Upper lobe of right lung (tissue), 1 donor: ENCODE measurements around the gene HBA1. TPM values are rescaled to one million over a fixed set of nuclear protein-coding genes. Genes with fewer than 3 reads are reported as not detected.

Experiments
- ATAC-seq: fragments of 200-7000 bp; cut with Tn5 transposase; one replicate; pipeline ENCODE4 v1.9.1; 2020; ENCODE audit warnings: mild to moderate bottlenecking, moderate library complexity
- DNase-seq: peaks from one replicate; pipeline ENCODE4 v3.0.0-alpha.2; 2020
- H3K27ac ChIP-seq: fragments of 200-600 bp; one replicate; pipeline ENCODE4 v1.8.0; 2022
- H3K27me3 ChIP-seq: fragments of 200-600 bp; one replicate; pipeline ENCODE4 v1.8.0; 2022; ENCODE audit warnings: mild to moderate bottlenecking
- H3K36me3 ChIP-seq: fragments of 200-600 bp; one replicate; pipeline ENCODE4 v1.8.0; 2022
- H3K4me1 ChIP-seq: fragments of 200-600 bp; one replicate; pipeline ENCODE4 v1.8.0; 2022
- H3K4me3 ChIP-seq: fragments of 200-600 bp; one replicate; pipeline ENCODE4 v1.8.0; 2022; ENCODE audit warnings: mild to moderate bottlenecking
- H3K9me3 ChIP-seq: fragments of 200-600 bp; one replicate; pipeline ENCODE4 v1.8.0; 2022
- intact Hi-C: fragments of 100-400 bp; cut with DNase I; formaldehyde crosslinking; loops from one replicate; pipeline ENCODE4 v1.11.0; 2022
- total RNA-seq: library from RNA; stranded (reverse); fragmentation: NEBNext Ultra II Directional; extraction: Animal tissue kit (Norgen Biotek cat#: 25700); gene quantifications from one replicate; pipeline ENCODE4 v1.2.1, GENCODE V29; 2021
- TF ChIP-seq, protein P1 (sequence below): fragments of 200-600 bp; IDR thresholded peaks from one replicate; pipeline ENCODE4 v1.8.0; 2022; ENCODE audit warnings: antibody characterized with exemption
- donor health status: DM: no; HTN: yes; CAD: no; lungs with severe emphysema.

HBA1 gene
- total RNA-seq, 1 donor from 2014 or later, result 241 TPM

DNA sequence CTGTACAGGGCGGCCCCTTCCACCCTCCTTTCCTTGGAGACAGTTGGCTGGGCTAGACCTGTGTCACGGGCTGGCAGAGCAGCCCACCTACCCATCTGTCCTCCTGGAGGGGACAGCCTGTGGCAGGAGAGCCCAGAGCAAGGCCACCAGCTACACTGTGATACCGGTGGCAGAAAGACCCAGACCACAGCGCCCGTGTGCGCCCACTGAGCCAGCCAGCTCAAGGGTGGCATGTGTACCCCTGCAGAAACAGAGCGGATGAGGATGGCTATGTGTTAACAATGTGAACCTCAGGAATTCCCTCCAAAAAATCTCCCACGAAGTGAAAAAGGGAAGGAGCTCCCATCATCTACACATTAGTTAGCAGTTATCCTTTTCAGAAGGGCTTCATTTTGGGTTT is 10.8 kb downstream of the HBA1 start:
- ATAC-seq (peak; percentile 15), DNase-seq (no peak)
- no peaks in the 10 kb centered on the region for H3K9me3 ChIP-seq
- H3K4me3 ChIP-seq, result no peak overlapping the region
- TF ChIP-seq, protein P1, sequence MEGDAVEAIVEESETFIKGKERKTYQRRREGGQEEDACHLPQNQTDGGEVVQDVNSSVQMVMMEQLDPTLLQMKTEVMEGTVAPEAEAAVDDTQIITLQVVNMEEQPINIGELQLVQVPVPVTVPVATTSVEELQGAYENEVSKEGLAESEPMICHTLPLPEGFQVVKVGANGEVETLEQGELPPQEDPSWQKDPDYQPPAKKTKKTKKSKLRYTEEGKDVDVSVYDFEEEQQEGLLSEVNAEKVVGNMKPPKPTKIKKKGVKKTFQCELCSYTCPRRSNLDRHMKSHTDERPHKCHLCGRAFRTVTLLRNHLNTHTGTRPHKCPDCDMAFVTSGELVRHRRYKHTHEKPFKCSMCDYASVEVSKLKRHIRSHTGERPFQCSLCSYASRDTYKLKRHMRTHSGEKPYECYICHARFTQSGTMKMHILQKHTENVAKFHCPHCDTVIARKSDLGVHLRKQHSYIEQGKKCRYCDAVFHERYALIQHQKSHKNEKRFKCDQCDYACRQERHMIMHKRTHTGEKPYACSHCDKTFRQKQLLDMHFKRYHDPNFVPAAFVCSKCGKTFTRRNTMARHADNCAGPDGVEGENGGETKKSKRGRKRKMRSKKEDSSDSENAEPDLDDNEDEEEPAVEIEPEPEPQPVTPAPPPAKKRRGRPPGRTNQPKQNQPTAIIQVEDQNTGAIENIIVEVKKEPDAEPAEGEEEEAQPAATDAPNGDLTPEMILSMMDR, result no peak
- no peak overlapping the region for H3K27ac ChIP-seq
- H3K4me1 ChIP-seq, result no peaks in the 10 kb centered on the region
- no peaks in the 10 kb centered on the region for H3K27me3 ChIP-seq
- peaks cover 49% of the 10 kb centered on the region for H3K36me3 ChIP-seq
- intact Hi-C loops, result no loop called here

DNA sequence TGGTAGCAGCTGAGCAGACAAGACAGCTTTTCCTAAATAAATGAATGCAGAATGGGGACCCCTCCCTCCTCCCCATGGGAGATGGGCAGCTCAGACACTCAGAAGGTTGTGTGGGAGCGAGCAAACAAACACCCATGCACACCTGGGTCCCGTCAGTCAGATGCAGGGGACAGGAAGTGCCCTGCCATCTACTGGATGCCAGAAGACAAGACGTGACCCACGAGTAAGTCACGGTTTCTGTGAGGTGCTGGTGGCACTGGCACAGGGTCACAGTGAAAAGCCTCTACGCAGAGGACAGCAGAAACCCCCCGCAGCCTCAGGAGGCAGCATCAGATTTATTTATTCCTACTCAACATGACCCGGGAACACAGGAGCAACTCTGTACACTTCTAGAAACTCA is 12.2 kb downstream of the HBA1 start:
- no peak for DNase-seq
- Histone ChIP-seq H3K27me3 (no peaks in the 10 kb centered on the region), H3K4me1 (no peaks in the 10 kb centered on the region), H3K9me3 (no peaks in the 10 kb centered on the region), H3K4me3 (no peak overlapping the region), H3K27ac (no peak overlapping the region), H3K36me3 (peaks cover 62% of the 10 kb centered on the region)
- intact Hi-C loops, result no loop called here
- no peak for ATAC-seq
- TF ChIP-seq, protein P1, result no peak

DNA sequence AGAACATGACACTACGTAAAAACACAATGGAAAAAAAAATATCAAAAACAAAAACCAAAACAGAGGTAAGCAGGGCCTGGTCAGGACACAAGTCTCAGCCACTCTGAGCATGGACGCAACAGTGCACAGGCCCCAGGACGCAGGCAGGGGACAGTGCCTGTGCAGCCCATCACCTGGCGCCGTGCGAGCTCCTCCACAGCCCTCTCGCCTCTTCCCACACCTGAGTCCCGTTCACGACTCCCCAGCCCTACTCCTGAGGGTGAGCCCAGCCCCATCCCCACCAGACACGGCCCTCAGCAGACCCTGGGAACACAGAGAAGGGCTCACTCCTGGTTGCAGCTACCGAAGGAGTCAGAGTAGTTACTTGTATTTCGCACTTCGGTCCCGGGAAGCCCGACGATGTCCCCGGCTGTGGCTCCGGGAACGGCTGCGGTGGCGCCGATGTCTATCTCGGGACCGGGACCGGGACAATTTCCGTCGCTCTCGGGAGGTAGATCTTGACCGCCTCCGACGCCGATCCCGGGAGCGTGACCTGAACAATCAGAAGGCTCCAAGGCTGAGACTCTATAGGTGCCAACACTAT is 13.2 kb downstream of the HBA1 start:
- Histone ChIP-seq H3K27me3 (no peaks in the 10 kb centered on the region), H3K27ac (no peak overlapping the region), H3K36me3 (peaks cover 72% of the 10 kb centered on the region), H3K4me3 (no peak overlapping the region), H3K9me3 (no peaks in the 10 kb centered on the region), H3K4me1 (no peaks in the 10 kb centered on the region)
- TF ChIP-seq, protein P1, result no peak
- no peak for ATAC-seq
- no peak for DNase-seq
- intact Hi-C loops, result no loop called here

DNA sequence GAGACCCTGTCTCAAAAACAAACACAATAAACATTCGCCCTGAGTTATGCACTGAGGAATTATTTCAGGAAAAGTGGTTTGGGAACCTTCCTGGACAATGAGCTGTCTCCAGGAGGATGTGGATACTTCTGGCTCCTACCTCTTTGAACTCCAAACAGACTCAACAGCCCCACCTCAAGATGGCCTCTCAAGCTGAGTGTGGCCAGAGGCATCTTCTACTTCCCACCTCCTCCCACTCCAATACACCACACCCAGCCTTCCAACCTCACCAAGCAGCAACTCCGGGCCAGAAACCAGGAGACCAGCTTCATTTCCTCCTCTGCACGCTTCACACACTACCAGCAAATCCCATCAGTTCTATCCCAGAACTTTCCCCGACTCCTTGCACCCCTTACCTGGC is 15.4 kb downstream of the HBA1 start:
- H3K27ac ChIP-seq, result no peak overlapping the region
- ATAC-seq (no peak), DNase-seq (no peak)
- peaks cover 94% of the 10 kb centered on the region for H3K36me3 ChIP-seq
- TF ChIP-seq, protein P1, result no peak
- no peaks in the 10 kb centered on the region for H3K27me3 ChIP-seq
- no peaks in the 10 kb centered on the region for H3K9me3 ChIP-seq
- no peaks in the 10 kb centered on the region for H3K4me1 ChIP-seq
- intact Hi-C loops, result no loop called here
- no peak overlapping the region for H3K4me3 ChIP-seq

DNA sequence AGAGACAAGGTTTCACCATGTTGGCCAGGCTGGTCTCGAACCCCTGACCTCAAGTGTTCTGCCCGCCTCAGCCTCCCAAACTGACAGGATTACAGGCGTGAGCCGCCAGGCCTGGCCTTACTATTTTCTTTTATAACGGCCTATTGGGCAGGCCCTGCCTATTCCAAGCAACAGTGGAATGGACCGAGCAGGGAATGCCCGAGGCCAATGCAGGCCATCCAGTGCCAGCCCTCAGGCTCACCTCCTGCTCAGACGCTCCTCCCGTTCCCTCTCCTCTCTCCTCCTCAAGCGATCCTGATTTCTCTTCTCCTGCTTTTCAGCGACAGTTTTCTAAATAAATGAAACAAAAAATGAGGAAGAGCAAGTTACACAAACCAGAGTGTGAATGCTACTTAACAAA is 16.2 kb downstream of the HBA1 start:
- H3K9me3 ChIP-seq, result no peaks in the 10 kb centered on the region
- H3K36me3 ChIP-seq, result peaks cover 98% of the 10 kb centered on the region
- H3K4me1 ChIP-seq, result no peaks in the 10 kb centered on the region
- TF ChIP-seq, protein P1, result no peak
- no peak overlapping the region for H3K4me3 ChIP-seq
- ATAC-seq (no peak), DNase-seq (no peak)
- intact Hi-C loops, result no loop called here
- H3K27me3 ChIP-seq, result no peaks in the 10 kb centered on the region
- H3K27ac ChIP-seq, result no peak overlapping the region

DNA sequence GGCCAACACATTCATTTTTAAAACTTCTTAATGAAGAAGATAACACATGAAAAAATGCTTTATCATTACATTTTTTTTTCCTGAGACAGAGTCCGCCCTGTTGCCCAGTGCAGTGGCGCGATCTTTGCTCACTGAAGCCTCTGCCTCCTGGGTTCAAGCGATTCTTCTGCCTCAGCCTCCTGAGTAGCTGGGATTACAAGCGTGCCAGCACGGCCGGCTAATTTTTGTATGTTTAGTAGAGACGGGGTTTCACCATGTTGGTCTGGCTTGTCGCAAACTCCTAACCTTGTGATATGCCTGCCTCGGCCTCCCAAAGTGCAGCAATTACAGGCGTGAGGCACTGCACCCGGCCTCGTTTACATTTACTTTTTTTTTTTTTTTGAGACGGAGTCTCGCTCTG is 17.0 kb downstream of the HBA1 start:
- intact Hi-C loops, result no loop called here
- Histone ChIP-seq H3K27ac (no peak overlapping the region), H3K4me1 (no peaks in the 10 kb centered on the region), H3K27me3 (no peaks in the 10 kb centered on the region), H3K9me3 (no peaks in the 10 kb centered on the region), H3K4me3 (no peak overlapping the region), H3K36me3 (peaks cover 99% of the 10 kb centered on the region)
- TF ChIP-seq, protein P1, result no peak
- ATAC-seq (no peak), DNase-seq (no peak)
